Activated CD4-positive, alpha-beta T cell treated with anti-CD3 and anti-CD28 coated beads, Interleukin-2, amount 10 ng/mL, durations not matched to agents 24 days and 14 days (primary cell): ENCODE data around the gene TCF4. TPM values are rescaled to one million over a fixed set of nuclear protein-coding genes. Genes with fewer than 3 reads are reported as not detected.
A peak's percentile ranks its signal among the peaks of the same experiment; 100 is the strongest.

Experiments used
- DNase-seq: peaks from one replicate; pipeline ENCODE4 v3.0.0; 2022
- H3K27ac Mint-ChIP-seq: one replicate; pipeline ENCODE4 v1.8.0; 2022; ENCODE audit warnings: mild to moderate bottlenecking, mixed read lengths
- H3K27me3 Mint-ChIP-seq: one replicate; pipeline ENCODE4 v1.8.0; 2022; ENCODE audit warnings: mixed read lengths
- H3K36me3 Mint-ChIP-seq: one replicate; pipeline ENCODE4 v1.8.0; 2022; ENCODE audit warnings: low read depth, mild to moderate bottlenecking, mixed read lengths
- H3K4me1 Mint-ChIP-seq: one replicate; pipeline ENCODE4 v1.8.0; 2021; ENCODE audit warnings: mixed read lengths
- H3K4me3 Mint-ChIP-seq: one replicate; pipeline ENCODE4 v1.8.0; 2022; ENCODE audit warnings: mild to moderate bottlenecking, moderate library complexity, mixed read lengths
- H3K9me3 Mint-ChIP-seq: one replicate; pipeline ENCODE4 v1.8.0; 2021; ENCODE audit warnings: mixed read lengths
- intact Hi-C: fragments of 100-400 bp; cut with micrococcal nuclease; formaldehyde crosslinking; loops from one replicate; pipeline ENCODE4 v1.15.1; 2023
- total RNA-seq: library from RNA; stranded (reverse); gene quantifications from 2 replicates; pipeline ENCODE4 v1.2.3, GENCODE V29; 2022

Gene TCF4
- total RNA-seq, 1 donor from 2014 or later, result 2.6 TPM

- Mint-ChIP-seq H3K4me1 (no peaks in the 10 kb centered on the region), H3K9me3 (no peaks in the 10 kb centered on the region), H3K27ac (no peak overlapping the region), H3K4me3 (no peak overlapping the region), H3K27me3 (peaks cover 6% of the 10 kb centered on the region), H3K36me3 (no peaks in the 10 kb centered on the region)
- DNase-seq, result no peak
- intact Hi-C loops, result no loop called here
These were observed 248.9 kb downstream of the TCF4 start for GRCh38 chr18:55338978-55339650.

DNA sequence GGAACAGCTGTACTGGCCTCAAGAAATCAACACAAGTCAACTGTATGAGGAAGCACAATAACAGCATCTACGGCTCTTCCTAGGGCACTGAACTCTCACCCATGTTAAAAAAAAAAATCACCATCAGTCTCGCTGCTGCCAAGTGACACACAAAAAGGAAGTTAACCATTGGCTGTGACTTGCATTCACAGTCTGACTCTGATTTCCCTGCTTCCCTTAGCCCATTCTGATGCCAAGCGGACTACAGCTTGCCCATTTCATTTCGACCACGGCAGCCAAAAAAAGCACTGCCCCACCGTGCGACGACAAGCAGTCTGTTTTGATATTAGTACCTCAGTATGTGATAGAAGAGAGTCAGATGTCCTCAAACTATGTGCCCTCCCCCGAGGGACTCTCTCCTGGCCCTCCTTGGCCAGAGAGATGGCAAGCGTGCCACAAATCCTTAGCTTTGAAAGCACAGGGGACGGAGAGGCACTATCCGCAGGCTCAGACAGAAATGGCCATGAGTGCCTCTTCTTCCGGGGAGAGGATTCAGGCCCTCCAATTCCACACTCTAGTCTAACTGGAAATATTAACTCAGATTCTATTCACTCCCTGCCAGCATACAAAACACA, 250.0 kb downstream of the TCF4 start:
- H3K9me3 Mint-ChIP-seq, result no peaks in the 10 kb centered on the region
- peaks cover 8% of the 10 kb centered on the region for H3K27me3 Mint-ChIP-seq
- intact Hi-C loops, result no loop called here
- no peak for DNase-seq
- H3K36me3 Mint-ChIP-seq, result no peaks in the 10 kb centered on the region
- H3K4me3 Mint-ChIP-seq, result no peak overlapping the region
- H3K27ac Mint-ChIP-seq, result no peak overlapping the region
- no peaks in the 10 kb centered on the region for H3K4me1 Mint-ChIP-seq

- H3K36me3 Mint-ChIP-seq, result no peaks in the 10 kb centered on the region
- intact Hi-C loops, result no loop called here
- no peaks in the 10 kb centered on the region for H3K4me1 Mint-ChIP-seq
- DNase-seq, result no peak
- H3K27me3 Mint-ChIP-seq, result peaks cover 8% of the 10 kb centered on the region
- no peak overlapping the region for H3K4me3 Mint-ChIP-seq
- no peak overlapping the region for H3K27ac Mint-ChIP-seq
- no peaks in the 10 kb centered on the region for H3K9me3 Mint-ChIP-seq
These were observed 250.9 kb downstream of the TCF4 start for GRCh38 chr18:55337138-55337537.

DNA sequence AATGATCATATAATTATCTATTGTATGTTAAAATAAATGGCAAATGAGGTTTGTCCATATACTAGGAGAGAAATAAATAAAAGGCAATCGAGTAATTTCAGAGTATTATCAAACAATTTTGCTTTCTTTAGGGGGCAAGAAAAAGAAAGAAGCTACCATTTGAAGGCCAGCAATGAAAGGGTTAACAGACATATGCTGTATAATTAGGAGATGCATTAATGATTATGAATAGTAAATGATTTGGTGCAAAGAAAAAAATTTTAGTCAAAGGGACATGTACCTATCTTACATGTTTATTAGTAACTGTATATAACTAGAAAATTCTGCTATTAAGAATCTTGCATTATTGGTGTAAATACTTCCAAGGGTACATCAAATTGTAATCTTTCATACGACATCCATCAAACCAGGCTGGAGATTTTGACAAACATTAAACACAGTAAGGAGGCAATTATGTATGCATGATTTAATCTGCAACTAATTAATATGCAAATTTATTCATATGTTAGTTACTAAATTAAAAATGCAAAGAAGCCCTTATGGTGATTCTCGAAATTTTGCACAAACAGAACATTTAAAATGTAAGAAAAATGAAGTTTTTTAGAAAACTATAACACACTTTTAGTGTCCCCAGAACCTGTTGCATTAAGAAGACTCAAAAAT, 251.4 kb downstream of the TCF4 start:
- no peak for DNase-seq
- Mint-ChIP-seq H3K27me3 (peaks cover 8% of the 10 kb centered on the region), H3K36me3 (no peaks in the 10 kb centered on the region), H3K27ac (no peak overlapping the region), H3K9me3 (no peaks in the 10 kb centered on the region), H3K4me3 (no peak overlapping the region), H3K4me1 (no peaks in the 10 kb centered on the region)
- intact Hi-C loops, result no loop called here

DNA sequence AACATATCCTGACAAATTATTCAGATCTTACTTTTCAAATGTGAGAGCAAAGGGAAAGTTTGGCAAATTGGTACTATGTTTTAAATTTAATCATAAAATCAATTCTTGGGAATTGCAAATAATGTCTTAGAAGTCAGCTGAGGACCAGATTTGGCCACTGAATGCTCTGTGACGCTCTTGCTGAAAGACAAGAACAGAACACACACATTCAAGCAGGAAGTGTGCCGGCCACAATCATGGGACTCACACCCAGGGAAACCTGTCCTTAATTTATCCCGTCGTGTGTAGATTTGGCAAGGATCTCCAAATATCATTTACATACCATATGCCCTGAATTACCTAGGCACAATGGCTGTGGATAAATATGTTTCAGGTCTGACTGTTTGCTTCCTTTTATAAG, 253.1 kb downstream of the TCF4 start:
- Mint-ChIP-seq H3K4me3 (no peak overlapping the region), H3K4me1 (no peaks in the 10 kb centered on the region), H3K36me3 (no peaks in the 10 kb centered on the region), H3K27ac (no peak overlapping the region), H3K27me3 (peaks cover 8% of the 10 kb centered on the region), H3K9me3 (no peaks in the 10 kb centered on the region)
- intact Hi-C loops, result no loop called here
- DNase-seq, result no peak

- intact Hi-C loops, result no loop called here
- H3K27me3 Mint-ChIP-seq, result peaks cover 3% of the 10 kb centered on the region
- H3K27ac Mint-ChIP-seq, result no peak overlapping the region
- no peaks in the 10 kb centered on the region for H3K9me3 Mint-ChIP-seq
- H3K4me3 Mint-ChIP-seq, result no peak overlapping the region
- DNase-seq, result no peak
- no peaks in the 10 kb centered on the region for H3K36me3 Mint-ChIP-seq
- H3K4me1 Mint-ChIP-seq, result no peaks in the 10 kb centered on the region
These were observed 256.7 kb downstream of the TCF4 start for GRCh38 chr18:55331301-55331700.

- intact Hi-C loops, result no loop called here
- no peaks in the 10 kb centered on the region for H3K9me3 Mint-ChIP-seq
- H3K36me3 Mint-ChIP-seq, result no peaks in the 10 kb centered on the region
- peaks cover 20% of the 10 kb centered on the region for H3K27me3 Mint-ChIP-seq
- no peak overlapping the region for H3K4me3 Mint-ChIP-seq
- no peaks in the 10 kb centered on the region for H3K4me1 Mint-ChIP-seq
- H3K27ac Mint-ChIP-seq, result no peak overlapping the region
- no peak for DNase-seq
These were observed 259.7 kb downstream of the TCF4 start for GRCh38 chr18:55328301-55328700.

- intact Hi-C loops, result no loop called here
- H3K9me3 Mint-ChIP-seq, result no peaks in the 10 kb centered on the region
- peaks cover 24% of the 10 kb centered on the region for H3K27me3 Mint-ChIP-seq
- no peaks in the 10 kb centered on the region for H3K36me3 Mint-ChIP-seq
- H3K4me3 Mint-ChIP-seq, result no peak overlapping the region
- H3K27ac Mint-ChIP-seq, result no peak overlapping the region
- no peaks in the 10 kb centered on the region for H3K4me1 Mint-ChIP-seq
- no peak for DNase-seq
These were observed 260.5 kb downstream of the TCF4 start for GRCh38 chr18:55327454-55327853.

DNA sequence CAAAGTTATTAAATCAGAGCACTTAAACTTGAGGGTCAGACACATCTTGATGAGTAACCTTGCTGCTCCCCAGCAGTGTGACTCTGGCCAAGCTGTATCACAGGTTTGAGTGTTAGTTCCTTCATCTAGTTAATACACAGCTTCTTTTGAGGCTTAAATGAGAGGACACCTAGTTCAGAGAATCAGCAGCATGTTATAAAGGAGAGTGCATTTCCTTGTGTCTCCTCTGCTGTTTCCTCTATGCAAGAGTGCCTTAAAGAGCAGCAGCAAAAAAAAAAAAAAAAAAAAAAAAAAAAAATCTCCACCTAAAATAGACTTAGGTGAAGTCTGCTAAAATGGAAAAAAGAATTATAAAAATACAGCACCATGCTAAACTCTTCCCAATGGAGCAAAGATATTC, 261.9 kb downstream of the TCF4 start:
- no peak overlapping the region for H3K4me3 Mint-ChIP-seq
- peaks cover 3% of the 10 kb centered on the region for H3K4me1 Mint-ChIP-seq
- H3K36me3 Mint-ChIP-seq, result no peaks in the 10 kb centered on the region
- DNase-seq, result no peak
- intact Hi-C loops, result no loop called here
- H3K27ac Mint-ChIP-seq, result no peak overlapping the region
- no peaks in the 10 kb centered on the region for H3K9me3 Mint-ChIP-seq
- peaks cover 31% of the 10 kb centered on the region for H3K27me3 Mint-ChIP-seq

GRCh38 chr18:55324166-55324565, 263.8 kb downstream of the TCF4 start:
- Mint-ChIP-seq H3K9me3 (no peaks in the 10 kb centered on the region), H3K27me3 (peaks cover 44% of the 10 kb centered on the region), H3K27ac (no peak overlapping the region), H3K4me3 (no peak overlapping the region), H3K4me1 (peaks cover 3% of the 10 kb centered on the region), H3K36me3 (no peaks in the 10 kb centered on the region)
- intact Hi-C loops, result no loop called here
- DNase-seq, result no peak

DNA sequence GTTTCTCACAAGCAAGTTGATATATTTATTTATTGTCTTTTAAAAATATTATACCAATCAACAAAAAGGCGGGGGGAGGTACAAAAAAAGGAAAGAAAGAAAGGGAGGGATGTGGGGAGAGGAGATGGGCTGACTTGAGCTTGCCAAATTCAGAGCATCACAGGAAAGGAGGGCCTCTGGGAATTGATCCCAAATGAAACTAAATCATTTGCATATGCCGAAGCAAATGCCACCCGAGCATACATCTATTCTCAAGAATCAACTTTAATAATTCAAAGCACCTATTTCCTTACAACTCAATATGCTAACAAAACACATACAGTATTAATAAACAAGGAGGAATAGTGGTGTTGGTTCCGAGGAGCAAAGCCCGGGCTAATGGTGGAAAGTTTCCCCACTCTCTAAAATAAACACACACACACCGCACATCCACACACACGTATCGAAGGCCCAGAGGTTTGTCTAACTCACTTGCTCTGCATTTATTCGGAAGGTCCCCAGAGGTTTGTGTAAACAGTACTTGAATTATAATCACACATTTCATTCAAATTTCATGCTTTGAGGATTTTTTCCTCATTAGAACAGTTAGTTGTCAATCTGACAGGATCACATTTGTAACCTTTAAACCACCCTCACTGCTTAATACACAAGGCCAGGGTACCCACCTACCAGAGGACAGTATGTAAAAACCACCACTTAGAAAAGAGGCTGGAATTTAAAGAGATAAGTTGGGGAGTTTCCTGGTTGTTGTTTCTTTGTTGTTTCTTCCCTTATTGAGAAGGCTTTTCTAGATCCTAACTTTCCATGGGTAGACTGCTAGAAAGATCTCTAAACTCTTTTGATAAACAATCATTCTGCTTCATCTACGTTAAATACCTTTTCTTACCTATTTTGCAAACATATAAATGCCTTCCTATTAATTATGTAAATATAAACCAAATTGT, 264.7 kb downstream of the TCF4 start:
- Mint-ChIP-seq H3K9me3 (no peaks in the 10 kb centered on the region), H3K4me1 (peaks cover 3% of the 10 kb centered on the region), H3K27me3 (peaks cover 49% of the 10 kb centered on the region), H3K36me3 (no peaks in the 10 kb centered on the region), H3K4me3 (no peak overlapping the region), H3K27ac (no peak overlapping the region)
- no peak for DNase-seq
- intact Hi-C loops, result no loop called here

GRCh38 chr18:55322178-55322735, 265.7 kb downstream of the TCF4 start:
- intact Hi-C loops, result no loop called here
- H3K4me3 Mint-ChIP-seq, result peak overlapping the region; percentile 82
- H3K4me1 Mint-ChIP-seq, result peaks cover 3% of the 10 kb centered on the region
- no peaks in the 10 kb centered on the region for H3K9me3 Mint-ChIP-seq
- no peaks in the 10 kb centered on the region for H3K36me3 Mint-ChIP-seq
- H3K27me3 Mint-ChIP-seq, result peaks cover 49% of the 10 kb centered on the region
- no peak overlapping the region for H3K27ac Mint-ChIP-seq
- DNase-seq, result peak; percentile 60

DNA sequence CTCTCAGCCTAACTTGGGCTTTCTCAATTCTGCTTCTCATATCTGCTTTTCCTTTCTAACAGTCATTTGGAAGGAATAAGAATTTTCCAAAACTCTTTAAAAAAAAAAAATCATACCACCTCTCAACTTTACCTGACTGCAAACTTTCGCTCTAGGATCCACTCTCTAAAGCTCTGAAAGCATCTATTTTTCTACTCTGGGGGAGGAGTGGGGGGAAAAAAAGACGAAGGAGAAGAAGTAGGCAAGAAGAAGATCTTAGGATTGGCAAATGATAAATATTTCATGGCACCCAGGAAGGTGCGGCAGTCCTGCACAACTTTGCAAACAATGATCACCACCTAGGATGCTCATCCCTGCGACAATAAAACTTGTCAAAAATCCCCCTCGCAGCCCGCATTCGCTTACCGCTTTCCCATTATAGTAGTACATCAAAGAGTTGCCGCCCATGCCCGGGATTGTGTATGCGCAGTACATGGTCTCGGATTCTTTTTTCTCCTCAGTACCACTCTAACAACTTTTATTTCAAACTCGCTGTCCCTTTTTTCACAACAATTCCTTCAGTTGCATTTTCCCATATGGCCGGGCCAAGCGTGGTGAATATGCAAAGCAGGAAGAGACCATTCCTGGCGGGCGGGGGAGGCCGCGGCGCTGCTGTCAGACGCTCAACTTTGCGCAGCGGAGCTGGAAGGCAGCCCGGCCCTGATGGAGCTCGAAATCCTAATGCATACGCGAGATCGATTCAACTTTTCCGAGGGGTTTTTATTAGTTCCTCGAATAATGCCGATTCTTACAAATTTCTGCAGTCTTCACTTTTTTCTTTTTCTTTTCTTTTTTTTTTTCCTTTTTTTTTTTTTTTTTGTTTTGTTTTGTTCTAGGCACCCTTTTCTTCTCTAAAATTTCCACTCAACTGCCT, 266.5 kb downstream of the TCF4 start:
- Mint-ChIP-seq H3K27me3 (peaks cover 49% of the 10 kb centered on the region), H3K36me3 (no peaks in the 10 kb centered on the region), H3K9me3 (no peaks in the 10 kb centered on the region), H3K4me3 (peak overlapping the region; percentile 82), H3K27ac (peak overlapping the region; percentile 8), H3K4me1 (peaks cover 5% of the 10 kb centered on the region)
- DNase-seq, result peak; percentile 78
- intact Hi-C loops, result no loop called here
